BE2C (cell line): ENCODE results near the gene CFAP68.
A peak's percentile ranks its signal among the peaks of the same experiment; 100 is the strongest.

ENCODE experiments used
- DNase-seq: peaks from one replicate; pipeline ENCODE4 v3.0.0-alpha.2; 2020
- H3K27me3 ChIP-seq: fragments of 250-450 bp; sonication (Bioruptor Pico); 2 replicates; pipeline ENCODE4 v1.5.1; 2020; ENCODE audit warnings: mild to moderate bottlenecking
- H3K36me3 ChIP-seq: fragments of 250-450 bp; sonication (Bioruptor Pico); 2 replicates; pipeline ENCODE4 v1.5.1; 2020; ENCODE audit warnings: mild to moderate bottlenecking
- H3K4me1 ChIP-seq: fragments of 250-450 bp; sonication (Bioruptor Pico); 2 replicates; pipeline ENCODE4 v1.5.1; 2020
- H3K4me3 ChIP-seq: 2 replicates; pipeline ENCODE4 v1.5.1; 2011; ENCODE audit warnings: low read depth, low read length
- H3K9me3 ChIP-seq: fragments of 250-450 bp; sonication (Bioruptor Pico); 2 replicates; pipeline ENCODE4 v1.5.1; 2020
- TF ChIP-seq, protein P1 (sequence below): IDR thresholded peaks from 2 replicates; pipeline ENCODE4 v1.5.1; 2012; ENCODE audit warnings: mild to moderate bottlenecking, low read depth, low read length

Gene CFAP68

DNA sequence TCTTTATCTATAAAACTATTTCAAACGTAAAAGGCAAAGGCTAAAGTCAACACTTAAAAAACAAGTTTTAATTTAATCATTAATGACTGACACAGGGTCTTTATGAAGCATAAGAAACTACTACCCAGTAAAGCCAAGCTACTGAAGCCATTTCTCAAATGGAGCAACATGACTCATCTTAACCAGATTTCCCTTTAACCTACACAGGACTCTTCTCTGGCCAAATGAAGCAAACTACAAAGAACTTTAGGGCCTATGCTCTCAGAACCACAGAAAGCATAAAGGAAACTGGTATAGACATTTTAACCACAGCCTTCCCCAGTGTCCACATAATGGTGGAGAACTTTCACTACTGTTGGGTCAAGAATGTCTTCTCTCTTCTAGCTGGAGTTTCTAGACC is 42.6 kb upstream of the CFAP68 start:
- TF ChIP-seq, protein P1, sequence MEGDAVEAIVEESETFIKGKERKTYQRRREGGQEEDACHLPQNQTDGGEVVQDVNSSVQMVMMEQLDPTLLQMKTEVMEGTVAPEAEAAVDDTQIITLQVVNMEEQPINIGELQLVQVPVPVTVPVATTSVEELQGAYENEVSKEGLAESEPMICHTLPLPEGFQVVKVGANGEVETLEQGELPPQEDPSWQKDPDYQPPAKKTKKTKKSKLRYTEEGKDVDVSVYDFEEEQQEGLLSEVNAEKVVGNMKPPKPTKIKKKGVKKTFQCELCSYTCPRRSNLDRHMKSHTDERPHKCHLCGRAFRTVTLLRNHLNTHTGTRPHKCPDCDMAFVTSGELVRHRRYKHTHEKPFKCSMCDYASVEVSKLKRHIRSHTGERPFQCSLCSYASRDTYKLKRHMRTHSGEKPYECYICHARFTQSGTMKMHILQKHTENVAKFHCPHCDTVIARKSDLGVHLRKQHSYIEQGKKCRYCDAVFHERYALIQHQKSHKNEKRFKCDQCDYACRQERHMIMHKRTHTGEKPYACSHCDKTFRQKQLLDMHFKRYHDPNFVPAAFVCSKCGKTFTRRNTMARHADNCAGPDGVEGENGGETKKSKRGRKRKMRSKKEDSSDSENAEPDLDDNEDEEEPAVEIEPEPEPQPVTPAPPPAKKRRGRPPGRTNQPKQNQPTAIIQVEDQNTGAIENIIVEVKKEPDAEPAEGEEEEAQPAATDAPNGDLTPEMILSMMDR: no peak
- H3K36me3 ChIP-seq: peaks cover 2% of the 10 kb centered on the region; the same call in 1 of the 2 replicates

DNA sequence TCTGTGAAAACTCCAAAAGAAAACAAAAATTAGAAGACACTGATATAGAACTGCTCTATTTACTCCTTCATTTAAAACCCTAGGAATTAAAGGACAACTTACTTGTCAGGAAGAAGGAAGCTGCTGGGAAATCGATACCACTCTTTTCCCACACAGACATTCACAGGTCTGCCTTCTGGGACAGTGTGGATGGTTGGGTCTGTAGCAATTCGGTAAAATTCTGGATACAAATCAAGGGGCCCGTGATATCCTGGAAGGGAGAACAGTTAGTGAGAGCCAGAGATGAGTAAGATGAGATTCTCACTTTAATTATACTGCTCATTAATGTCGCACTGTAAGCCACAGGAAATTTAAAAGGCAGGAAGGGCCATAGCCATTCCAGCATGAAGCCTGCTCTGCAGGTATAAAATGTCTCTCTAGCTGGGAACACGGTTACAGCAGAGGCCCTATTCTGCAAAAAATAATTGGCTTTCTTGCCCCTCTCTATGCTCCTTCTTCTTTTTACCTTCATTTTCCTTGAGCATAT is 41.9 kb upstream of the CFAP68 start:
- TF ChIP-seq, protein P1: no peak
- Histone ChIP-seq H3K27me3 (no peaks in the 10 kb centered on the region), H3K4me1 (peaks cover 6% of the 10 kb centered on the region), H3K9me3 (no peaks in the 10 kb centered on the region), H3K36me3 (peaks cover 2% of the 10 kb centered on the region; the same call in 1 of the 2 replicates), H3K4me3 (no peak overlapping the region)
- DNase-seq: no peak

More for the DNA sequence above, 42.6 kb upstream of the CFAP68 start:
- no peaks in the 10 kb centered on the region for H3K27me3 ChIP-seq
- peaks cover 6% of the 10 kb centered on the region for H3K4me1 ChIP-seq
- H3K4me3 ChIP-seq: no peak overlapping the region
- DNase-seq: no peak
- no peaks in the 10 kb centered on the region for H3K9me3 ChIP-seq

DNA sequence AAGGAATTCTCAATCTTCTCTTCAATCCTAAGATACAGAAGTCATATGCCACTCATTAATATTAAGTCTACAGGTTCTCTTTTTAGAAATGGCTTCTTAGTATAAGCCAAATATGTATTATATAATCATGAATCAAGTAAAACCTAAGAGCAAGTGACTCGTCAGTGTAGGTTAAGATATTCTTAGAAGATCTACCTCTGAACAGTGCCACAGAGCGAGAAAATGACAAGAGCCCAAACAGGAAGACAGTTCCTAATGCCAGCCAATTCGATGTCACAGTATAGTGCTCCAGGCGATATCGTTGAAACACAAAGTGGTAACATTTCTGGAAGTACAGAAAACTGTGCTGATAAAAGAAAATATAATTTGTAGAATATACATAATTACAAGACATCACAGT is 41.3 kb upstream of the CFAP68 start:
- peaks cover 6% of the 10 kb centered on the region for H3K4me1 ChIP-seq
- DNase-seq: no peak
- no peak overlapping the region for H3K4me3 ChIP-seq
- H3K36me3 ChIP-seq: peaks cover 2% of the 10 kb centered on the region; the same call in 1 of the 2 replicates
- TF ChIP-seq, protein P1: no peak
- no peaks in the 10 kb centered on the region for H3K27me3 ChIP-seq
- H3K9me3 ChIP-seq: no peaks in the 10 kb centered on the region

DNA sequence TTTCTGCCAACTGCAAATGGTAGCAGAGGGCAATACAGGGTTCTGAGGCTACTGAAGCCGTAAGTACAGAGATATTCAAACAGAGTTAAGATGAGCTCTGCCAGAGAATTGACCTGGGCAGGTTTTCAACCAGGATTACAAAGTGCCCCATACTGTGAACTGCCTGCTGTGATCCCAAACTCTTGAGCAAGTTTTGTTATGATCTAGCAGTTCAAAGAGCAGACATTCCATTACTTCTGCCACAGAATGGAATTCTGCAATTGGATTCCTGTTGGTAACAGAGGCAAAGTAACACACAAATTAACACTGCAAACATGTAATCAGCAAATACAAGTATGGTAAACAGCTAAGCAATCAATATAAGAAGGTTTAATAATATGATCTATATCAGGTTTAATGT is 39.2 kb upstream of the CFAP68 start:
- DNase-seq: no peak
- Histone ChIP-seq H3K4me1 (no peaks in the 10 kb centered on the region; the same call in 1 of the 2 replicates), H3K9me3 (no peaks in the 10 kb centered on the region), H3K27me3 (no peaks in the 10 kb centered on the region), H3K36me3 (peaks cover 2% of the 10 kb centered on the region; the same call in 1 of the 2 replicates), H3K4me3 (no peak overlapping the region)
- TF ChIP-seq, protein P1: no peak

DNA sequence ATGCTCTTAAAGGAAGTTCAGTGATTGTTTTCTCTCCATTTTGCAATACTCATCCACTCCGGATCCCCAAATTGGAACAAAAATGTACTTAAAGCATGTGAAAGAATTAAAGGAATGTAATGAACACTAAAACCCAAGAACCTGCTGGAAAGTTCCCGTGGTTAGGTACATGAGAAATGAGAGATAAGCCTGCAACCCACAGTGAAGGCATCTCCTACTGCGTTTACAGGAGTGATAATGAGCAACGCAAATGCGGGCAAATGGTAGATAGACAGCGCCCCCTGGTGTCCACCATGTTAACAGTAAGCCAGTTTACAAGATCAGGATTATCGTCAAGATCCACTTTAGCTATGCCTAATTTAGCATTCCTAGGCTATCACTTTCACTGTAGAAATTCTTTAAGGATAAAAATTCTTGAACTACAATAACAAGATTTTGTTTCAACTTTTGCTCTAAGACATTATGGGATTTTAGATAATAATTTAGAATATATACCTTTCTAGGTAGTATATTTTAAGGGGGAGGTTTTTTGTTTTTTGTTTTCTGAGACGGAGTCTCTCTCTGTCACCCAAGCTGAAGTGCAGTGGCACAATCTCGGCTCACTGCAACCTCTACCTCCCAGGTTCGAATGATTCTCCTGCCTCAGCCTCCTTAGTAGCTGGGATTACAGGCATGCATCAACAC is 37.8 kb upstream of the CFAP68 start:
- H3K36me3 ChIP-seq: no peaks in the 10 kb centered on the region; the same call in 1 of the 2 replicates
- H3K9me3 ChIP-seq: no peaks in the 10 kb centered on the region
- H3K4me3 ChIP-seq: no peak overlapping the region
- peak; percentile 86 for DNase-seq
- no peaks in the 10 kb centered on the region for H3K27me3 ChIP-seq
- TF ChIP-seq, protein P1: peak; percentile 90
- no peaks in the 10 kb centered on the region; the same call in none of the 2 replicates for H3K4me1 ChIP-seq

DNA sequence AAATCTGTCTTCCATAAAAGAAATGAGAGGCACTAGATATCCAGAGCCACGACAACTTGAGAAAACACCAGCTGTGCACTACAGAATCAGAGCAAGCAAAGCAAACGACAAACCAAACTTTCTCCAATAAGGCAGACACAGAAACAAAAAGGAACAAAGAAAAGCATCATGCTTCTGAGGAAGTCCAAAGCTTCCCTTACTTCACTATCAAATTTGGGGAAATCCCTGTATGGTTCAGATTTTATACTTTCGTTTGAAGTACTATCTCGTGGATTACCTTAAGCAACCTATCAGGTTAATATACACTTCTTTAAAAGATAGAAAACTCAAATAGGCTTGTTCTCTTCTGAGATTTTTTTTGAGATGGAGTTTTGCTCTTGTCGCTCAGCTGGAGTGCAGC is 35.7 kb upstream of the CFAP68 start:
- H3K4me3 ChIP-seq: no peak overlapping the region
- H3K36me3 ChIP-seq: no peaks in the 10 kb centered on the region; the same call in 1 of the 2 replicates
- DNase-seq: no peak
- no peaks in the 10 kb centered on the region; the same call in none of the 2 replicates for H3K4me1 ChIP-seq
- no peaks in the 10 kb centered on the region for H3K27me3 ChIP-seq
- no peaks in the 10 kb centered on the region for H3K9me3 ChIP-seq
- TF ChIP-seq, protein P1: no peak
